B cell (primary cell): Measurements from ENCODE around the gene WDR62. TPM values are rescaled to one million over a fixed set of nuclear protein-coding genes. Genes with fewer than 3 reads are reported as not detected.

ENCODE experiments used
- ATAC-seq: fragments of 200-7000 bp; cut with Tn5 transposase; one replicate; pipeline ENCODE4 v1.10.0; 2021; ENCODE audit warnings: low read depth, mild to moderate bottlenecking, moderate number of reproducible peaks, moderate library complexity
- CTCF ChIA-PET: fragments of 350-600 bp; sonication (Branson Sonifier 250); formaldehyde crosslinking; loops from one replicate; lab custom pipeline; 2021; ENCODE audit warnings: antibody characterized with exemption, inconsistent platforms; lab: Charles Lee
- POLR2A ChIA-PET: fragments of 350-600 bp; sonication (Branson Sonifier 250); formaldehyde crosslinking; loops from one replicate; lab custom pipeline; 2021; ENCODE audit warnings: antibody characterized with exemption; lab: Charles Lee
- DNase-seq: peaks from one replicate; pipeline ENCODE4 v3.0.0; 2013
- H2AFZ ChIP-seq: 2 replicates; pipeline ENCODE4 v1.6.1; 2012; ENCODE audit warnings: mild to moderate bottlenecking, low read depth, low read length; ENCODE audit not compliant: insufficient read depth, poor library complexity, severe bottlenecking
- H3K27ac ChIP-seq, 2 donors: 1 replicate in 1 of 2; 2 replicates in 1 of 2; pipeline ENCODE4 v1.5.1; 2012 to 2013; ENCODE audit warnings: low read length in 2 of 2, mild to moderate bottlenecking in 2 of 2, moderate library complexity in 1 of 2
- H3K27me3 ChIP-seq, 4 experiments: fragments of 200-600 bp in 1 of 4; sonication (generic) in 1 of 4; replicated peaks in 1 of 4; 1 replicate in 2 of 4; 2 replicates in 2 of 4; pipeline versions ENCODE4 v1.6.1 to v1.7.0; 2013 to 2016; ENCODE audit warnings: low read length in 3 of 4, mild to moderate bottlenecking in 2 of 4, mixed read lengths in 1 of 4, moderate library complexity in 1 of 4; ENCODE audit not compliant: insufficient read depth in 4 of 4, control insufficient read depth in 3 of 4; ENCODE audit errors: control extremely low read depth in 1 of 4
- H3K36me3 ChIP-seq, 2 experiments: replicated peaks in 1 of 2; 1 replicate in 1 of 2; 2 replicates in 1 of 2; pipeline versions ENCODE4 v1.6.1 to v1.7.1; 2013; ENCODE audit warnings: low read length in 1 of 2; ENCODE audit not compliant: insufficient read depth in 2 of 2, control insufficient read depth in 1 of 2; ENCODE audit errors: control extremely low read depth in 1 of 2, extremely low read depth in 1 of 2
- H3K4me1 ChIP-seq, 2 donors: fragments of 200-600 bp in 1 of 2; sonication (generic) in 1 of 2; 1 replicate in 1 of 2; 2 replicates in 1 of 2; pipeline versions ENCODE4 v1.5.1 to v1.6.1; 2013 to 2017; ENCODE audit warnings: low read length in 2 of 2; ENCODE audit not compliant: control insufficient read depth in 2 of 2, insufficient read depth in 2 of 2
- H3K4me2 ChIP-seq: replicated peaks from 2 replicates; pipeline ENCODE3; 2012; ENCODE audit warnings: mild to moderate bottlenecking, low read depth, low read length; ENCODE audit not compliant: poor library complexity, severe bottlenecking
- H3K4me3 ChIP-seq, 5 experiments: fragments of 200-600 bp in 1 of 5; sonication (generic) in 1 of 5; 1 replicate in 3 of 5; 2 replicates in 2 of 5; pipeline versions ENCODE4 v1.5.1 to v1.7.0; 2011 to 2016; ENCODE audit warnings: low read length in 4 of 5, mild to moderate bottlenecking in 4 of 5, low read depth in 2 of 5, control low read depth in 1 of 5, moderate library complexity in 1 of 5; ENCODE audit not compliant: insufficient read depth in 1 of 5; ENCODE audit errors: control extremely low read depth in 1 of 5, extremely low read depth in 1 of 5
- H3K79me2 ChIP-seq: fragments of 200-600 bp; sonication (generic); one replicate; pipeline ENCODE4 v1.6.0; 2016; ENCODE audit warnings: low read length; ENCODE audit not compliant: control insufficient read depth, insufficient read depth
- H3K9ac ChIP-seq: fragments of 200-600 bp; sonication (generic); 2 replicates; pipeline ENCODE4 v1.6.1; 2017; ENCODE audit warnings: mild to moderate bottlenecking, low read length, moderate library complexity
- H3K9me3 ChIP-seq, 3 donors: one replicate each; pipeline versions ENCODE4 v1.6.1 to v1.7.1; 2013; ENCODE audit warnings: low read length in 2 of 3; ENCODE audit not compliant: control insufficient read depth in 2 of 3, insufficient read depth in 1 of 3; ENCODE audit errors: control extremely low read depth in 1 of 3
- H4K20me1 ChIP-seq: 2 replicates; pipeline ENCODE4 v1.6.0; 2012; ENCODE audit warnings: mild to moderate bottlenecking, low read length; ENCODE audit not compliant: insufficient read depth, control insufficient read depth, poor library complexity, severe bottlenecking
- H3K27ac Mint-ChIP-seq: one replicate; pipeline ENCODE4 v1.8.0; 2021; ENCODE audit warnings: mixed read lengths
- H3K27me3 Mint-ChIP-seq: one replicate; pipeline ENCODE4 v1.8.0; 2021; ENCODE audit warnings: mixed read lengths
- H3K4me1 Mint-ChIP-seq: one replicate; pipeline ENCODE4 v1.8.0; 2021; ENCODE audit warnings: mixed read lengths
- H3K4me3 Mint-ChIP-seq: one replicate; pipeline ENCODE4 v1.8.0; 2021; ENCODE audit warnings: mixed read lengths
- H3K9me3 Mint-ChIP-seq: one replicate; pipeline ENCODE4 v1.8.0; 2022; ENCODE audit warnings: mixed read lengths; ENCODE audit not compliant: insufficient read depth
- CTCF ChIP-seq: fragments of 200-600 bp; IDR thresholded peaks from one replicate; pipeline ENCODE4 v1.8.0; 2022; ENCODE audit warnings: antibody characterized with exemption, mild to moderate bottlenecking
- EZH2 ChIP-seq: IDR thresholded peaks from 2 replicates; pipeline ENCODE4 v1.6.1; 2012; ENCODE audit warnings: borderline replicate concordance, low read depth, mild to moderate bottlenecking, moderate library complexity, low read length; ENCODE audit not compliant: insufficient read depth, poor library complexity, severe bottlenecking
- WGBS: methylation state at CpG from one replicate; pipeline ENCODE4 v1.1.5; 2013; ENCODE audit warnings: missing lambda C conversion rate; ENCODE audit not compliant: insufficient coverage; 5-methylcytosine and 5-hydroxymethylcytosine counted together
- intact Hi-C: fragments of 100-400 bp; cut with micrococcal nuclease; formaldehyde crosslinking; loops from one replicate; pipeline ENCODE4 v1.10.0; 2022
- polyA plus RNA-seq: library from polyadenylated mRNA; depleted of rRNA; stranded (reverse); fragments of >200 nt; gene quantifications from 2 replicates; pipeline ENCODE4 v1.2.3, GENCODE V29; 2012
- total RNA-seq, 2 donors: library from RNA; stranded (reverse); fragments of 120-200 nt in 1 of 2; gene quantifications; 1 replicate in 1 of 2; 2 replicates in 1 of 2; pipeline versions ENCODE4 v1.2.3 to v1.2.4, GENCODE V29; 2013 to 2022

Gene WDR62
- total and polyA plus RNA-seq, 2 donors (not counting 1 experiment from before 2014, with no cell fraction given), result 1.8 to 1.9 TPM

- intact Hi-C loops, result no loop called here
- CTCF ChIA-PET, result no interaction called here
- H4K20me1 ChIP-seq, result no peaks in the 10 kb centered on the region
- Mint-ChIP-seq H3K4me1 (peaks cover 12% of the 10 kb centered on the region), H3K27me3 (no peaks in the 10 kb centered on the region), H3K9me3 (no peaks in the 10 kb centered on the region), H3K27ac (no peak within 1 kb of the TSS), H3K4me3 (peak within 1 kb of the TSS; percentile 37)
- H2AFZ ChIP-seq, result peak within 1 kb of the TSS; percentile 38
- H3K27me3 ChIP-seq, result peaks cover 0 to 10% (median 0%) of the 10 kb centered on the region in 4 experiments
- peaks cover 0 to 4% (median 0%) of the 10 kb centered on the region in 3 donors for H3K9me3 ChIP-seq
- H3K9ac ChIP-seq, result no peak within 1 kb of the TSS
- POLR2A ChIA-PET, result no interaction called here
- no peak within 1 kb of the TSS for H3K27ac ChIP-seq
- DNase-seq (no peak), ATAC-seq (no peak)
- peak within 1 kb of the TSS in 1 of 5 experiments; percentile 25 for H3K4me3 ChIP-seq
- peak within 1 kb of the TSS; percentile 67 for H3K4me2 ChIP-seq
- H3K79me2 ChIP-seq, result no peaks in the 10 kb centered on the region
- H3K36me3 ChIP-seq, result no peaks in the 10 kb centered on the region
- 8% methylated on average over 31 of the region's 51 CpGs for WGBS
- peaks cover 9 to 10% of the 10 kb centered on the region in 2 donors for H3K4me1 ChIP-seq
- TF ChIP-seq CTCF (no peak), EZH2 (no peak)
These were observed 22.2 kb upstream of the WDR62 start, which contains the start of gene CLIP3 for GRCh38 chr19:36032251-36033104. Gene CLIP3, minus strand, starts transcription at chr19:36032873. Its CDS starts 516 bp downstream, at chr19:36032357.

- no peaks in the 10 kb centered on the region for H3K27me3 ChIP-seq
- ATAC-seq, result no peak
- H3K27me3 Mint-ChIP-seq, result no peaks in the 10 kb centered on the region
These were observed 14.2 kb upstream of the WDR62 start for GRCh38 chr19:36040495-36040894.

More at GRCh38 chr19:36040495-36040894, 14.2 kb upstream of the WDR62 start:
- intact Hi-C loops, result no loop called here
- H3K4me2 ChIP-seq, result no peak overlapping the region
- DNase-seq, result no peak
- no peaks in the 10 kb centered on the region for H3K9me3 ChIP-seq
- H3K4me3 ChIP-seq, result no peak overlapping the region
- no peaks in the 10 kb centered on the region for H3K79me2 ChIP-seq
- H3K36me3 ChIP-seq, result no peaks in the 10 kb centered on the region
- TF ChIP-seq EZH2 (no peak), CTCF (no peak)
- ChIA-PET CTCF (no interaction called here), POLR2A (no interaction called here)
- no peak overlapping the region for H3K27ac Mint-ChIP-seq
- H4K20me1 ChIP-seq, result no peaks in the 10 kb centered on the region
- no CpG with 5 or more reads among the region's 6 CpGs for WGBS
- H3K9me3 Mint-ChIP-seq, result no peaks in the 10 kb centered on the region
- H3K4me3 Mint-ChIP-seq, result no peak overlapping the region
- no peak overlapping the region for H3K9ac ChIP-seq
- H2AFZ ChIP-seq, result no peak overlapping the region
- no peak overlapping the region for H3K27ac ChIP-seq
- H3K4me1 ChIP-seq, result no peaks in the 10 kb centered on the region
- H3K4me1 Mint-ChIP-seq, result no peaks in the 10 kb centered on the region
